Lung (tissue), 12 donors: Measurements from ENCODE around the gene ULK3. TPM values are rescaled to one million over a fixed set of nuclear protein-coding genes. Genes with fewer than 3 reads are reported as not detected.
A peak's percentile ranks its signal among the peaks of the same experiment; 100 is the strongest.

Source experiments
- ATAC-seq: fragments of 200-7000 bp; cut with Tn5 transposase; one replicate; pipeline ENCODE4 v1.9.1; 2020; ENCODE audit warnings: moderate number of reproducible peaks; ENCODE audit not compliant: insufficient read depth, low FRiP score
- DNase-seq, 3 donors: peaks; one replicate each; pipeline ENCODE4 v3.0.0-alpha.2; 2013 to 2017
- H3K27ac ChIP-seq, 2 donors: one replicate each; pipeline ENCODE4 v1.5.1; 2013; ENCODE audit warnings: mild to moderate bottlenecking in 2 of 2, moderate library complexity in 2 of 2, control low read depth in 1 of 2, inconsistent platforms in 1 of 2, low read depth in 1 of 2, low read length in 1 of 2
- H3K27me3 ChIP-seq, 3 donors: one replicate each; pipeline ENCODE4 v1.5.1; 2013; ENCODE audit warnings: low read length in 2 of 3; ENCODE audit not compliant: control insufficient read depth in 3 of 3, insufficient read depth in 3 of 3
- H3K36me3 ChIP-seq, 4 donors: one replicate each; pipeline ENCODE4 v1.5.1; 2013; ENCODE audit warnings: low read length in 4 of 4, mild to moderate bottlenecking in 1 of 4, moderate library complexity in 1 of 4; ENCODE audit not compliant: control insufficient read depth in 4 of 4, insufficient read depth in 4 of 4
- H3K4me1 ChIP-seq, 5 donors: one replicate each; pipeline ENCODE4 v1.5.1; 2013; ENCODE audit warnings: low read length in 5 of 5, mild to moderate bottlenecking in 2 of 5, moderate library complexity in 1 of 5; ENCODE audit not compliant: control insufficient read depth in 5 of 5, insufficient read depth in 5 of 5
- H3K4me3 ChIP-seq: one replicate; pipeline ENCODE4 v1.5.1; 2013; ENCODE audit warnings: mild to moderate bottlenecking, control low read depth, moderate library complexity
- H3K9ac ChIP-seq, 2 donors: one replicate each; pipeline ENCODE4 v1.5.1; 2013; ENCODE audit warnings: low read length in 2 of 2, control low read depth in 1 of 2; ENCODE audit not compliant: insufficient read depth in 1 of 2
- H3K9me3 ChIP-seq, 4 donors: one replicate each; pipeline ENCODE4 v1.5.1; 2013; ENCODE audit warnings: low read length in 3 of 4, mild to moderate bottlenecking in 1 of 4, moderate library complexity in 1 of 4; ENCODE audit not compliant: control insufficient read depth in 4 of 4, insufficient read depth in 3 of 4
- WGBS, 2 donors: extraction: QIAGEN DNeasy Blood & Tissue Kit; methylation state at CpG; one replicate each; pipeline ENCODE4 v1.1.7; 2013; 5-methylcytosine and 5-hydroxymethylcytosine counted together
- polyA plus RNA-seq, 2 donors: library from polyadenylated mRNA; stranded (reverse); fragments of 200-250 nt; gene quantifications; one replicate each; pipeline ENCODE4 v1.2.1, GENCODE V29; 2013
- total RNA-seq, 2 donors: library from RNA; depleted of rRNA in 1 of 2; stranded (reverse); fragments of >200 nt in 1 of 2; gene quantifications; one replicate each; pipeline ENCODE4 v1.2.1, GENCODE V29; 2014 to 2021
- TF ChIP-seq, protein P1 (sequence below): IDR thresholded peaks from 2 replicates; pipeline ENCODE4 v1.5.1; 2012; ENCODE audit warnings: mild to moderate bottlenecking; ENCODE audit errors: control extremely low read depth, extremely low read depth
- donor health status: control.
- donor health status: control.
- donor health status: Bipolar disorder and iron deficiency.
- donor health status: healthy.
- donor health status: DM: yes; HTN: yes; CAD: no.

Gene ULK3
- total and polyA plus RNA-seq, 4 donors: 20.6 to 54.5 (median 38.7) TPM

DNA sequence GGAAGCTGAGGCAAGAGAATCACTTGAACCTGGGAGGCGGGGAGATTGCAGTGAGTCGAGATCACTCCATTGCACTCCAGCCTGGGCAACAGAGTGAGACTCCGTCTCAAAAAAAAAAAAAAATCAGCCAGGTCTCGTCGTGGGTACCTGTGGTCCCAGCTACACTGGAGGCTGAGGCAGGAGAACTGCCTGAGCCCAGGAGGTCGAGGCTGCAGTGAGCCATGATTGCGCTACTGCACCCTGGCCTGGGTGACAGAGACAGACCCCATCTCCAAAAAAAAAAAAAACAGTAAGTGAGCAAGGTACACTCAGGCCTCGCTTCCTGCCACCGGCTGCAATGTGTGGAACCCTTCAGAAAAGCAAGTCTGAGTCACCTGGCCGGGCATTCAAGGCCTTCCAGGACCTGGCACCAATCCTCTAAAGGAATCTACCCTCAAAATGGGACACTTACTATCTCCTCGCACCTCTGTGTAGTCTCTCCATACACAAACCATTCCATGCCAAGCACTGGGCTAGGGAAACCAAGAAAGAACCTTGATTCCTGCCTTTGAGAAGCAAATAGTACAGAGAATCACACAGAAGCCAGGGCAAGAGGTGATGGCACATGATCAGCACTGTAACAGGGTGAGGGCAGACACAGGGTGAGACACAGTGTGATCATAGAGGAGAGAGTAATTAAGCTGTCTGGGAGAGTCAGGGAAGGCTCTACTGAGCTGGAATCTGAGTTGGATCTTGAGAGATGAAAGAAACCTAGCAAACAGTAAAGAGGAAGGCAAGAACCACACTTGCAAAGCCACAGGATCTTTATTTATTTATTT, 20.5 kb upstream of the ULK3 start:
- Histone ChIP-seq H3K36me3 (peaks cover 0 to 1% (median 0%) of the 10 kb centered on the region in 4 donors), H3K27me3 (no peaks in the 10 kb centered on the region), H3K9ac (no peak overlapping the region), H3K4me3 (no peak overlapping the region), H3K4me1 (peaks cover 0 to 20% (median 0%) of the 10 kb centered on the region in 5 donors), H3K27ac (peak overlapping the region; percentile 34 to 35), H3K9me3 (no peaks in the 10 kb centered on the region)
- TF ChIP-seq, protein P1, sequence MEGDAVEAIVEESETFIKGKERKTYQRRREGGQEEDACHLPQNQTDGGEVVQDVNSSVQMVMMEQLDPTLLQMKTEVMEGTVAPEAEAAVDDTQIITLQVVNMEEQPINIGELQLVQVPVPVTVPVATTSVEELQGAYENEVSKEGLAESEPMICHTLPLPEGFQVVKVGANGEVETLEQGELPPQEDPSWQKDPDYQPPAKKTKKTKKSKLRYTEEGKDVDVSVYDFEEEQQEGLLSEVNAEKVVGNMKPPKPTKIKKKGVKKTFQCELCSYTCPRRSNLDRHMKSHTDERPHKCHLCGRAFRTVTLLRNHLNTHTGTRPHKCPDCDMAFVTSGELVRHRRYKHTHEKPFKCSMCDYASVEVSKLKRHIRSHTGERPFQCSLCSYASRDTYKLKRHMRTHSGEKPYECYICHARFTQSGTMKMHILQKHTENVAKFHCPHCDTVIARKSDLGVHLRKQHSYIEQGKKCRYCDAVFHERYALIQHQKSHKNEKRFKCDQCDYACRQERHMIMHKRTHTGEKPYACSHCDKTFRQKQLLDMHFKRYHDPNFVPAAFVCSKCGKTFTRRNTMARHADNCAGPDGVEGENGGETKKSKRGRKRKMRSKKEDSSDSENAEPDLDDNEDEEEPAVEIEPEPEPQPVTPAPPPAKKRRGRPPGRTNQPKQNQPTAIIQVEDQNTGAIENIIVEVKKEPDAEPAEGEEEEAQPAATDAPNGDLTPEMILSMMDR: no peak
- 78 to 79% methylated on average over 11 of the region's 11 CpGs for WGBS, 2 donors
- DNase-seq (no peak), ATAC-seq (no peak)

DNA sequence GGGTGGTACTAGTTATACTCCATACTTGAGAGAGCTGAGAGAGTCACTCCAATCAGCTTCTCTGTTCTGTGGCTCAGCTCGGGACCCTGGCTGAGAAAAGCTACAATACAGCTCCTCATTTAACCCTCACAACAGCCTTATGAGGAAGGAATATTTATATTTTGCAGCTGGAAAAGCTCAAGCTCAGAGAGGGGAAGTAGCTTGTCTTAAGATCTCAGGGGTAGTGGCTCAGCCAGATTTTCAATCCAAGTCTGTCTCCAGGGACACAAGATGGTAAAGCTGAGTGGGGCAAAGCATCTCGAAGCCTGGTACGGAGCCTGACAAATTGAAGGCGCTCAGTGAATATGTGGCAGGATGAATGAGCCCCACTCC, 15.4 kb upstream of the ULK3 start:
- Histone ChIP-seq H3K9ac (no peak overlapping the region), H3K4me1 (peaks cover 0 to 18% (median 6%) of the 10 kb centered on the region in 5 donors), H3K4me3 (no peak overlapping the region), H3K27ac (no peak overlapping the region), H3K27me3 (no peaks in the 10 kb centered on the region), H3K36me3 (peaks cover 2 to 21% (median 5%) of the 10 kb centered on the region in 4 donors), H3K9me3 (no peaks in the 10 kb centered on the region)
- 76 to 82% methylated on average over 4 of the region's 4 CpGs for WGBS, 2 donors
- ATAC-seq (no peak), DNase-seq (no peak)
- TF ChIP-seq, protein P1: no peak

GRCh38 chr15:74857671-74858368, 14.9 kb upstream of the ULK3 start:
- 64 to 71% methylated on average over 9 of the region's 9 CpGs for WGBS, 2 donors
- H3K9ac ChIP-seq: no peak overlapping the region
- TF ChIP-seq, protein P1: no peak
- H3K27ac ChIP-seq: peak overlapping the region in 1 of 2 donors; percentile 33
- ATAC-seq (no peak), DNase-seq (no peak)
- peaks cover 3 to 25% (median 8%) of the 10 kb centered on the region in 4 donors for H3K36me3 ChIP-seq
- H3K4me1 ChIP-seq: peaks cover 0 to 18% (median 6%) of the 10 kb centered on the region in 5 donors
- no peak overlapping the region for H3K4me3 ChIP-seq
- H3K27me3 ChIP-seq: no peaks in the 10 kb centered on the region
- H3K9me3 ChIP-seq: no peaks in the 10 kb centered on the region
